IMR-90 (cell line): ENCODE measurements around the gene SLC18B1. TPM values are rescaled to one million over a fixed set of nuclear protein-coding genes. Genes with fewer than 3 reads are reported as not detected.

ENCODE experiments used
- ATAC-seq: fragments of 200-7000 bp; cut with Tn5 transposase; 2 replicates; pipeline ENCODE4 v1.9.1; 2020; ENCODE audit warnings: low read depth, mild to moderate bottlenecking, moderate library complexity
- BruUV-seq: library from RNA; stranded (reverse); fragments of 400-500 nt; replicated peaks from 2 replicates; lab custom pipeline; 2021; lab: Mats Ljungman, UMichigan
- CTCF ChIA-PET: fragments of 300-600 bp; formaldehyde crosslinking; extraction: SDS; loops from one replicate; lab custom pipeline; 2021; ENCODE audit warnings: antibody characterized with exemption; lab: Yijun Ruan, JAX
- POLR2A ChIA-PET: fragments of 300-600 bp; sonication (Branson Sonifier 250); formaldehyde crosslinking; loops from one replicate; lab custom pipeline; 2022; ENCODE audit warnings: antibody characterized with exemption; ENCODE audit not compliant: unreplicated experiment; lab: Charles Lee
- DNase-seq: peaks from one replicate; pipeline ENCODE4 v3.0.0; 2013
- H2AFZ ChIP-seq: replicated peaks from 2 replicates; pipeline ENCODE3; 2013; ENCODE audit warnings: low read length, mild to moderate bottlenecking; ENCODE audit not compliant: poor library complexity
- H2AK5ac ChIP-seq: 2 replicates; pipeline ENCODE4 v1.6.1; 2013; ENCODE audit warnings: low read depth, low read length, inconsistent platforms
- H2AK9ac ChIP-seq: replicated peaks from 2 replicates; pipeline ENCODE3; 2013; ENCODE audit warnings: mild to moderate bottlenecking, low read depth, low read length, moderate library complexity; ENCODE audit not compliant: poor library complexity
- H2BK120ac ChIP-seq: 2 replicates; pipeline ENCODE4 v1.6.1; 2013; ENCODE audit warnings: low read depth, low read length, inconsistent platforms
- H2BK15ac ChIP-seq: 3 replicates; pipeline ENCODE4 v1.6.1; 2013; ENCODE audit warnings: low read depth, low read length, inconsistent platforms
- H2BK20ac ChIP-seq: 2 replicates; pipeline ENCODE4 v1.6.1; 2013; ENCODE audit warnings: low read depth, mild to moderate bottlenecking, inconsistent platforms, low read length, moderate library complexity
- H2BK5ac ChIP-seq: 2 replicates; pipeline ENCODE4 v1.6.1; 2013; ENCODE audit warnings: mild to moderate bottlenecking, low read depth, low read length, inconsistent platforms; ENCODE audit not compliant: poor library complexity, severe bottlenecking
- H3K14ac ChIP-seq: replicated peaks from 2 replicates; pipeline ENCODE4 v1.6.1; 2013; ENCODE audit warnings: low read depth, low read length, inconsistent platforms
- H3K18ac ChIP-seq: 2 replicates; pipeline ENCODE4 v1.6.1; 2013; ENCODE audit warnings: low read depth, low read length, control low read depth
- H3K23ac ChIP-seq: 2 replicates; pipeline ENCODE4 v1.6.1; 2013; ENCODE audit warnings: low read depth, low read length, inconsistent platforms
- H3K27ac ChIP-seq: 2 replicates; pipeline ENCODE4 v1.5.1; 2013; ENCODE audit warnings: mild to moderate bottlenecking, control low read depth, low read length; ENCODE audit not compliant: insufficient read depth
- H3K27me3 ChIP-seq: 2 replicates; pipeline ENCODE4 v1.6.1; 2013; ENCODE audit warnings: low read length; ENCODE audit not compliant: control insufficient read depth, insufficient read depth
- H3K36me3 ChIP-seq: 2 replicates; pipeline ENCODE4 v1.6.1; 2013; ENCODE audit warnings: low read length, mixed read lengths; ENCODE audit not compliant: control insufficient read depth, insufficient read depth
- H3K4ac ChIP-seq: 2 replicates; pipeline ENCODE4 v1.6.1; 2013; ENCODE audit warnings: low read depth, low read length, inconsistent platforms
- H3K4me1 ChIP-seq: 2 replicates; pipeline ENCODE4 v1.6.1; 2013; ENCODE audit warnings: low read length, mixed read lengths; ENCODE audit not compliant: control insufficient read depth, insufficient read depth
- H3K4me2 ChIP-seq: 2 replicates; pipeline ENCODE4 v1.6.1; 2013; ENCODE audit warnings: low read depth, mild to moderate bottlenecking, control low read depth, low read length, moderate library complexity
- H3K4me3 ChIP-seq: 2 replicates; pipeline ENCODE4 v1.5.1; 2013; ENCODE audit warnings: low read depth, mild to moderate bottlenecking, control low read depth, low read length, moderate library complexity; ENCODE audit not compliant: insufficient read depth
- H3K56ac ChIP-seq: 2 replicates; pipeline ENCODE4 v1.6.1; 2013; ENCODE audit warnings: low read length, inconsistent platforms; ENCODE audit not compliant: insufficient read depth; ENCODE audit errors: extremely low read depth
- H3K79me1 ChIP-seq, 2 experiments: 2 replicates each; pipeline ENCODE4 v1.6.1; 2013; ENCODE audit warnings: low read length in 2 of 2, inconsistent platforms in 1 of 2, low read depth in 1 of 2
- H3K9ac ChIP-seq: 2 replicates; pipeline ENCODE4 v1.6.1; 2013; ENCODE audit warnings: low read depth, low read length, control low read depth
- H3K9me1 ChIP-seq: 2 replicates; pipeline ENCODE4 v1.6.1; 2013; ENCODE audit warnings: low read length, inconsistent platforms; ENCODE audit not compliant: insufficient read depth
- H3K9me3 ChIP-seq: 2 replicates; pipeline ENCODE4 v1.6.1; 2013; ENCODE audit warnings: low read length; ENCODE audit not compliant: control insufficient read depth, insufficient read depth
- H4K20me1 ChIP-seq: 2 replicates; pipeline ENCODE4 v1.6.1; 2013; ENCODE audit warnings: low read length, inconsistent platforms; ENCODE audit not compliant: insufficient read depth
- H4K5ac ChIP-seq: 2 replicates; pipeline ENCODE4 v1.6.1; 2013; ENCODE audit warnings: mild to moderate bottlenecking, low read depth, low read length, control low read depth
- H4K8ac ChIP-seq, 2 experiments: 2 replicates each; pipeline ENCODE4 v1.6.1; 2013; ENCODE audit warnings: low read depth in 2 of 2, low read length in 2 of 2, control low read depth in 1 of 2, inconsistent platforms in 1 of 2
- H4K91ac ChIP-seq: 2 replicates; pipeline ENCODE4 v1.6.1; 2013; ENCODE audit warnings: low read depth, low read length, inconsistent platforms; ENCODE audit not compliant: insufficient read depth
- BHLHE40 ChIP-seq: fragments of 150-350 bp; IDR thresholded peaks from 2 replicates; pipeline ENCODE4 v1.6.1; 2016; ENCODE audit warnings: mild to moderate bottlenecking, low read depth, low read length
- CEBPB ChIP-seq: IDR thresholded peaks from 2 replicates; pipeline ENCODE4 v1.6.1; 2012; ENCODE audit warnings: low read depth, low read length, improper control_type of control experiment
- CHD1 ChIP-seq: IDR thresholded peaks from 2 replicates; pipeline ENCODE4 v1.6.1; 2012; ENCODE audit warnings: low read depth, low read length, improper control_type of control experiment
- FOS ChIP-seq: fragments of 150-350 bp; IDR thresholded peaks from 2 replicates; pipeline ENCODE4 v1.6.1; 2016; ENCODE audit warnings: low read depth, low read length
- MAZ ChIP-seq: IDR thresholded peaks from 2 replicates; pipeline ENCODE4 v1.6.1; 2012; ENCODE audit warnings: low read depth, mild to moderate bottlenecking, low read length, improper control_type of control experiment, moderate library complexity, borderline replicate concordance
- MXI1 ChIP-seq: IDR thresholded peaks from 2 replicates; pipeline ENCODE4 v1.6.1; 2012; ENCODE audit warnings: low read depth, mild to moderate bottlenecking, low read length, moderate library complexity, borderline replicate concordance
- NFE2L2 ChIP-seq: fragments of 150-350 bp; IDR thresholded peaks from 2 replicates; pipeline ENCODE4 v1.6.1; 2016; ENCODE audit warnings: low read depth, mild to moderate bottlenecking, low read length
- RCOR1 ChIP-seq: IDR thresholded peaks from 2 replicates; pipeline ENCODE4 v1.6.1; 2012; ENCODE audit warnings: mild to moderate bottlenecking, low read length, improper control_type of control experiment; ENCODE audit not compliant: insufficient replicate concordance
- RFX5 ChIP-seq: IDR thresholded peaks from 2 replicates; pipeline ENCODE4 v1.8.0; 2012; ENCODE audit warnings: low read depth, mild to moderate bottlenecking, low read length, moderate library complexity
- SMC3 ChIP-seq: fragments of 150-350 bp; IDR thresholded peaks from 2 replicates; pipeline ENCODE4 v1.6.1; 2016; ENCODE audit warnings: low read depth, mild to moderate bottlenecking, antibody characterized with exemption, low read length, moderate library complexity
- WGBS, 2 experiments: methylation state at CpG; one replicate each; pipeline versions ENCODE4 v1.1.5 to v1.1.7; 2013; ENCODE audit warnings: missing lambda C conversion rate in 2 of 2; ENCODE audit not compliant: insufficient read length in 1 of 2; ENCODE audit errors: extremely low coverage in 2 of 2; 5-methylcytosine and 5-hydroxymethylcytosine counted together
- dilution Hi-C: fragments of 300-500 bp; cut with HindIII; formaldehyde crosslinking; loops from one replicate; pipeline ENCODE4 v1.14.3; 2018; ENCODE audit warnings: low sequenced_read_pairs; ENCODE audit not compliant: unreplicated experiment
- in situ Hi-C: fragments of 300-500 bp; cut with MboI; formaldehyde crosslinking; loops from 3 replicates; pipeline ENCODE4 v1.14.3; 2019; ENCODE audit warnings: low sequenced_read_pairs, inconsistent platforms, mixed read lengths
- intact Hi-C: fragments of 100-400 bp; cut with micrococcal nuclease; formaldehyde crosslinking; loops from 2 replicates; pipeline ENCODE4 v1.10.0; 2022
- polyA plus RNA-seq, 3 experiments: library from polyadenylated mRNA; depleted of rRNA; stranded (reverse); fragments of >200 nt; gene quantifications; 2 replicates each; pipeline ENCODE4 v1.2.3, GENCODE V29; 2012; ENCODE audit warnings: low replicate concordance in 1 of 3
- total RNA-seq: library from RNA; depleted of rRNA; stranded (reverse); fragments of >200 nt; gene quantifications from 2 replicates; pipeline ENCODE4 v1.2.3, GENCODE V29; 2012
- TF ChIP-seq, protein P1 (sequence below): conservative IDR thresholded peaks from 2 replicates; pipeline ENCODE4 v1.5.1; 2012; ENCODE audit warnings: mild to moderate bottlenecking, low read depth, low read length, improper control_type of control experiment
- TF ChIP-seq, protein P2 (sequence below): fragments of 150-350 bp; IDR thresholded peaks from 2 replicates; pipeline ENCODE4 v1.6.1; 2017; ENCODE audit warnings: mild to moderate bottlenecking, antibody characterized with exemption, low read length, low read depth
- TF ChIP-seq, protein P3 (sequence below): fragments of 150-350 bp; IDR thresholded peaks from 2 replicates; pipeline ENCODE4 v1.6.1; 2016; ENCODE audit warnings: low read depth, mild to moderate bottlenecking, low read length, moderate library complexity, borderline replicate concordance

Gene SLC18B1
- total and polyA plus RNA-seq, 2 of the 4 experiments (the other 2 are of a cell fraction): 2.4 to 2.5 TPM

DNA sequence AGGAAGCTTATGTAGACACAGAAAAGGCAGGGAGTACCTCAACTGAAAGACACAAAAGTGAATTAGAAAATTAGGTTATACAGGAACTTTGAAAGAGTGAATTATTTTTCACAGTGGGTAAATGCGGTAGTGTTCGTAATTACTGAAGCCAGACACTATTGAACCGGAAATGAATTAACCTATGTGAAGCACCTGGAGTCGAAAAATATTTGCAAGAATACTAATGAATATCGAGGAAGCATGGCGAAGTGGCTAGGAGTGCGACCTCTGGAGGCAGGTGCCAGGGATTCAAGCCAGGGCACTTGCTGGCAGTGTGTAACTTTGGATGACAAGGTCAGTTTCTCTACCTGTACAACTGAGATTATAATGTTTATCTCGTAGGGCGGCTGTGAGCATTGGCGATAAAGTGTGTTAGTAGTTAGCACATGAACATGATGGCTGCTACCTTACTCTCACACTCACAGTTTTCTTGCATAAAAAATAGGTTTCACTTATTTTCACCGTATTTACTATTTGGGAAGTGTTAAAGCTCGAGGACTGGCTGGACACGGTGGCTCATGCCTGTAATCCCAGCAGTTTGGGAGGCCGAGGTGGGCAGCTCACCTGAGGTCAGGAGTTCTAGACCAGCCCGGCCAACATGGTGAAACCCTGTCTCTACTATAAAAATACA is 567 bp upstream of the SLC18B1 start (continued):
- TF ChIP-seq MXI1: no peak

DNA sequence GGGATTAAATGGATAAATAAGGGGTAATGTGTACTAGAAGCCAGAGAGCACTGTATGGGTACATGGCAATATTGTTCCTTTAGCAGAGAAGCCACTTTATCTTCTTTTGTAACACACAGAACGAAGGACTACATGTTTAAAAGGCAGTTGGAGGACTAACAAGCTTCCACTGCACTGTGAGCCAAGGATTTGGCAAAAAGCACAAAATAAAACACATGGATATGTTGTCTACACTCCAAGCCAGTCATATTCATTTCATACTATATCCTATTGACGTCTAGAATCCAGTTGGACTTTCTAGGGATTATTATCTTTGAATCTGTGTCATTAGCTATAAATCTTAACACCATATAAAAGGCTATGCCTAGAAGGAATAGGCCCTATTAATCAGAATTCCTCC is 3.0 kb downstream of the SLC18B1 start:
- no peaks in the 10 kb centered on the region for H3K9me3 ChIP-seq
- CTCF ChIA-PET: interaction anchor here (0.5 kb wide), 1 partner anchor 133 kb away, joined by 4 read pairs; no protein-coding TSS in a partner anchor
- no peak overlapping the region for H3K4ac ChIP-seq
- no peak overlapping the region for H2BK120ac ChIP-seq
- no peak overlapping the region for H2BK20ac ChIP-seq
- no peak overlapping the region for H2BK5ac ChIP-seq
- H3K27me3 ChIP-seq: no peaks in the 10 kb centered on the region
- no peak overlapping the region for H3K23ac ChIP-seq
- ATAC-seq: no peak
- no peak overlapping the region for H4K91ac ChIP-seq
- intact Hi-C loops: no loop called here
- H4K8ac ChIP-seq: no peak overlapping the region
- no peak overlapping the region for H2BK15ac ChIP-seq
- H3K14ac ChIP-seq: no peak overlapping the region
- H3K79me1 ChIP-seq: no peaks in the 10 kb centered on the region
- no peak overlapping the region for H3K4me3 ChIP-seq
- dilution Hi-C loops: no loop called here
- DNase-seq: no peak
- no peak overlapping the region for H3K9ac ChIP-seq
- no peak overlapping the region for H3K18ac ChIP-seq
- no peak overlapping the region for H2AK9ac ChIP-seq
- in situ Hi-C loops: no loop called here
- POLR2A ChIA-PET: no interaction called here
- H3K56ac ChIP-seq: no peak overlapping the region
- no peak overlapping the region for H3K27ac ChIP-seq
- no peaks in the 10 kb centered on the region for H4K20me1 ChIP-seq
- no TSS peak for BruUV-seq
- peaks cover 5% of the 10 kb centered on the region; the same call in 1 of the 2 replicates for H3K36me3 ChIP-seq
- no CpG with 5 or more reads among the region's 2 CpGs for WGBS, 2 experiments
- H3K4me2 ChIP-seq: no peak overlapping the region
- no peaks in the 10 kb centered on the region for H3K4me1 ChIP-seq
- H4K5ac ChIP-seq: no peak overlapping the region
- H3K9me1 ChIP-seq: no peaks in the 10 kb centered on the region
- no peak overlapping the region for H2AK5ac ChIP-seq
- H2AFZ ChIP-seq: no peak overlapping the region
- TF ChIP-seq SMC3 (no peak), BHLHE40 (no peak), MXI1 (no peak), CEBPB (no peak), RCOR1 (no peak), FOS (no peak), MAZ (no peak), NFE2L2 (no peak), RFX5 (no peak), CHD1 (no peak)
- TF ChIP-seq, protein P1, sequence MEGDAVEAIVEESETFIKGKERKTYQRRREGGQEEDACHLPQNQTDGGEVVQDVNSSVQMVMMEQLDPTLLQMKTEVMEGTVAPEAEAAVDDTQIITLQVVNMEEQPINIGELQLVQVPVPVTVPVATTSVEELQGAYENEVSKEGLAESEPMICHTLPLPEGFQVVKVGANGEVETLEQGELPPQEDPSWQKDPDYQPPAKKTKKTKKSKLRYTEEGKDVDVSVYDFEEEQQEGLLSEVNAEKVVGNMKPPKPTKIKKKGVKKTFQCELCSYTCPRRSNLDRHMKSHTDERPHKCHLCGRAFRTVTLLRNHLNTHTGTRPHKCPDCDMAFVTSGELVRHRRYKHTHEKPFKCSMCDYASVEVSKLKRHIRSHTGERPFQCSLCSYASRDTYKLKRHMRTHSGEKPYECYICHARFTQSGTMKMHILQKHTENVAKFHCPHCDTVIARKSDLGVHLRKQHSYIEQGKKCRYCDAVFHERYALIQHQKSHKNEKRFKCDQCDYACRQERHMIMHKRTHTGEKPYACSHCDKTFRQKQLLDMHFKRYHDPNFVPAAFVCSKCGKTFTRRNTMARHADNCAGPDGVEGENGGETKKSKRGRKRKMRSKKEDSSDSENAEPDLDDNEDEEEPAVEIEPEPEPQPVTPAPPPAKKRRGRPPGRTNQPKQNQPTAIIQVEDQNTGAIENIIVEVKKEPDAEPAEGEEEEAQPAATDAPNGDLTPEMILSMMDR: no peak
- TF ChIP-seq, protein P2, sequence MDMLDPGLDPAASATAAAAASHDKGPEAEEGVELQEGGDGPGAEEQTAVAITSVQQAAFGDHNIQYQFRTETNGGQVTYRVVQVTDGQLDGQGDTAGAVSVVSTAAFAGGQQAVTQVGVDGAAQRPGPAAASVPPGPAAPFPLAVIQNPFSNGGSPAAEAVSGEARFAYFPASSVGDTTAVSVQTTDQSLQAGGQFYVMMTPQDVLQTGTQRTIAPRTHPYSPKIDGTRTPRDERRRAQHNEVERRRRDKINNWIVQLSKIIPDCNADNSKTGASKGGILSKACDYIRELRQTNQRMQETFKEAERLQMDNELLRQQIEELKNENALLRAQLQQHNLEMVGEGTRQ: no peak
- TF ChIP-seq, protein P3, sequence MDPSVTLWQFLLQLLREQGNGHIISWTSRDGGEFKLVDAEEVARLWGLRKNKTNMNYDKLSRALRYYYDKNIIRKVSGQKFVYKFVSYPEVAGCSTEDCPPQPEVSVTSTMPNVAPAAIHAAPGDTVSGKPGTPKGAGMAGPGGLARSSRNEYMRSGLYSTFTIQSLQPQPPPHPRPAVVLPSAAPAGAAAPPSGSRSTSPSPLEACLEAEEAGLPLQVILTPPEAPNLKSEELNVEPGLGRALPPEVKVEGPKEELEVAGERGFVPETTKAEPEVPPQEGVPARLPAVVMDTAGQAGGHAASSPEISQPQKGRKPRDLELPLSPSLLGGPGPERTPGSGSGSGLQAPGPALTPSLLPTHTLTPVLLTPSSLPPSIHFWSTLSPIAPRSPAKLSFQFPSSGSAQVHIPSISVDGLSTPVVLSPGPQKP: no peak
